HCEC 1CT (cell line): ENCODE data around the gene CCDC179.

ENCODE experiments used
- DNase-seq: peaks from one replicate; pipeline ENCODE4 v3.0.0-alpha.2; 2017

CCDC179 gene

DNA sequence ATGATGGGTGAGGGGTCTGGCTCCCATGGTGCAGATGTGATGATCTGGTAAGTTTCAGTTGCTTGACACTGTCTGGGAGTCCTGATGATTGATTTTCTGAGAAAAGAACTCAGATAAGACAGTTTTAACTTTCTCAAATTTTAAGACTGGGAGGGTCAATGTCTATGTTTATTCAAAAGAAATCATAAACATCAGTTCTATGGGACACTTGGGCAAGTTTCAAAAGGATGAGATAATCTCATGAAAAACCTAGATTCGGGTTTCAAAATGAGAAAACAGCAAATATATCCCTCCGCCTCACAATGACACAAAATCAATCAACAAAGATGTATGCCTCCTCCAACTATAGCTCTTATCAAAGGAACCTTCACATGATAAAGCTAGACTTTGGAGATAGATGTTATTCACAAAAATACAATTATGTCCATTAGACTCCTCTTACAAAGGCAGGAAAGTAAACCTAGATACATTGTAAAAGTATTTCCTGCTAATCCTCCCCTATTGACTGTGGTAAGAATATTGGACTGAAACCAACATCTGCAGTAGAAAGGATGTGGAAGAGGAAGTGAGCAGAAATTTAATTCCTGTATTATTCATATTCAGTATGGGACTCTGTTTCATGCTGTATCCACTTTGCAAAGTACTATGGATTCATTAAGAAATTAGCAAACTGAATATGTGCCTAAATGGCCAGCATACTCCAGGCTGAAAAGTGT, 52.3 kb downstream of the CCDC179 start:
- peak; percentile 24 for DNase-seq

DNA sequence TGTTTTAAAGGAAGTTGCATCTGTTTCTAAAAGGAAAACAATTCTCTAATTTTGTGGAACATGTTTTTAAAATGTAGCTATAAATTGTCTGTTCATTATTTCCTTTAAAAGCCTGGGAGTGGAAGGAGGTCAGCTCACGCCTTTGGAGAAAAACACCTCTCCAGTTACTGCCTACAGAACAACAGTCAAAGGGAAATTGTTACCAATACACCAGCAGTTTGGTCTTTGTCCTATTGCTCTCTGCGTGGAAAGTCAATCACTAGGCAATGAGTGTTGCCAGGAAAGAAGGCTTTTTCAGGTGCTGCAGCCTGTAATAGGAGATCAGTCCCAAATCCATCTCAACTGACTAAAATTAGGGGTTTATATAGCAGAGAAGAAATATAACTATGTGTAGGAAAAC, 52.9 kb downstream of the CCDC179 start:
- DNase-seq = no peak

DNA sequence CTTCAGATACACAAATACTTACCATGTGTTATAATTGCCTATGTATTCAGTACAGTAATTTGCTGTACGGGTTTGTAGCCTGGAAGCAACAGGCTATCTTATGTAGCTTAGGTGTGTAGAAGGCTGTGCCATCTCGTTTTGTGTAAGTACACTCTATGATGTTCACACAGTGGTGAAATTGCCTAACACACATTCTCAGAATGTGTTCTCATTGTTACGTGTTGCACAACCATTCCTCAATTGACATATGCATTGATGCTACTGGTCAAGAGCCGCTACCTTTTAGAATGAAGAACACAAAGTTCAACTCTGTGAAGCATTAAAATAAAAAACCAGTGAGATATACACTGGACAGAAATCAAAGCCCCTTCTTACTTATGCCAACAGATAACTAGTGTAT, 57.4 kb downstream of the CCDC179 start:
- no peak for DNase-seq

DNA sequence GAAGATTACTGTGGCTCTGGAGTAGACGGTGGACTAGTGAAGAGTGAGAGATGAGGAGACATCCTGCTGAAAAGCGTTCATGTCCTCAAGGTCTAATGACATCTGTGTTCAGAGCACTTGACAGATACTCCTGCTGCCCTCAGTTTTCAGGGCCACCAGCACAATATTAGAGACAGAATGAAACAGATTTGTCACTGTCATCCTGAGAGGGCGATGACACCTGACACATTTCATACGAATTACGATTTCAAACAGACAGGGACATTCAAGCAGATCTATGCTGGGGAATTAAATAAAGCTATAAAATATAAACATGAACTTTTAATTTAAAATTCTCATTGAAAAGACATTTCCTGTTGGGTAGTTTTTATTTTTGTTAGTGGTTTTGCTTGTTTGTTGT, 59.8 kb downstream of the CCDC179 start:
- DNase-seq = no peak

DNA sequence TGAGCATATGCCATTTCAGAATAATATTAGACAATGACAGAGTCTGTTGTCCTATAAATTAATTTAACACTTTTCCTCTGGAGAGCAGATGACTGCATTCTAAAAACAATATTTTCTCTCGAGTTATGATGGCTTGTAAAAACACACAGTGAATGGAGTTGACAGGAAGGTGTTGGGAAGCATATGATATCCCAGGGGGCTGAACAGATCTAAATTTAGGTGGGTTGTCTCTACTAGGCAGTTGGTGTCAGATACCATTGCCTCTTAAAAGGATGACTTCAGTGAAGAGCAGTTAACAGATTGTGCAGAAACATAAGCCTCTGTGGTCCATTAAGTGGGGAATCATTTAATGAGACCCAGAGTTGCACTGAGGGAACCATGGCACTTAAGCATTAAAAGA, 61.4 kb downstream of the CCDC179 start:
- no peak for DNase-seq

DNA sequence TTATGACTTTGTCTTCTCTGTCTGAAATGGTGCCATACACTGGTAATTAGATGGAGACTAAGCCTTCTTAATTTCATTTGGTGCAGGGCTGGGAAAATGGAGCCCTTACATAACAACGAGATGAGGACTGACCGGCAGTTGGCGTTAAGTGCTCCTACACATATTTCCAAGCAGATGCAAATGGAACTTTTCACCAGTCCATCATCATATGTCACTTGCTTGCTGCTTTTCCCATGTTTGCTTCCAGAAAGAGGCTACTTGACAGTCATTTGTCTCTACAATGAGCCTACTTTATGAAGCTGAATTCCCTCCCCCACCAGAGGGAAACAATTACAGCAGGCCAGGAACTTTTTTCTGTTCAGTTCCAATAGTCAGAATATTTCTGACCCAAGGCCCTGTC, 63.2 kb downstream of the CCDC179 start:
- DNase-seq = no peak
